HG02642 (cell line): ENCODE measurements around the gene SERPINF2.
"Not testable (repeated sequence)": the region's sequence is repeated elsewhere in the genome, so short reads cannot be mapped to it uniquely, and the experiment has no call there.

Experiments
- ATAC-seq: cut with Tn5 transposase; IDR thresholded peaks from one replicate; pipeline ENCODE4 v1.9.1; 2021; ENCODE audit warnings: mild to moderate bottlenecking; ENCODE audit not compliant: unreplicated experiment, poor library complexity

Gene SERPINF2

GRCh38 chr17:1732833-1733321, 9.8 kb upstream of the SERPINF2 start:
- no peak for ATAC-seq

DNA sequence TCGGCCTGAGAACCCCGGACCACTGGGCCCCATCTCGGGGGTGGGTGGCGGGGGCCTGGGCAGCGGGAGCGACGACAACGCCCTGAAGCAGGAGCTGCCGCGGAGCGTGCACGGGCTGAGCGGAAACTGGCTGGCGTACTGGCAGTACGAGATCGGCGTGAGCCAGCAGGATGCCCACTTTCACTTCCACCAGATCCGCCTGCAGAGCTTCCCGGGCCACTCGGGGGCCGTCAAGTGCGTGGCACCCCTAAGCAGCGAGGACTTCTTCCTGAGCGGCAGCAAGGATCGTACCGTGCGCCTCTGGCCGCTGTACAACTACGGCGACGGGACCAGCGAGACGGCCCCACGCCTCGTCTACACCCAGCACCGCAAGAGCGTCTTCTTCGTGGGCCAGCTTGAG, 8.9 kb upstream of the SERPINF2 start:
- ATAC-seq: no peak

DNA sequence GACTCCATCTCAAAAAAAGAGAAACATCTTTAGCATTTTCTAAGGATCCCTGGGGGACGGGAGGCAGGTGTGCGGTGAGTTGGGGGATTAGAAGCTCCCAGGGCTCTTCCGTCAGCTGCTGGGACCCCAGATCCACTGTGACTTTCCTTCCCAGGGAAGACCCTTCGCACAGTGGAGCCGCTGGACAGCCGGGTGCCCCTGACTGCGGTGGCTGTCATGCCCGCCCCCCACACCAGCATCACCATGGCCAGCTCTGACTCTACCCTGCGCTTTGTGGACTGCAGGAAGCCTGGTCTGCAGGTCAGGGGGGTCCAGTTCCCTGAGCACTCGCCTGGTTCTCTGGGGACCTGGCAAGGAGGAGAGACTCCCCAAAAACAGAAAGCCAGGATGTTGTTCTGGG, 7.3 kb upstream of the SERPINF2 start:
- no peak for ATAC-seq

GRCh38 chr17:1735834-1736347, 6.8 kb upstream of the SERPINF2 start:
- ATAC-seq: no peak

- no peak for ATAC-seq
Observed at GRCh38 chr17:1736348-1737281, 6.1 kb upstream of the SERPINF2 start.

GRCh38 chr17:1737531-1738291, 5.0 kb upstream of the SERPINF2 start:
- no peak for ATAC-seq

- not testable (repeated sequence) for ATAC-seq
Observed at GRCh38 chr17:1741899-1742298, 772 bp upstream of the SERPINF2 start.

- ATAC-seq: no peak
Observed at GRCh38 chr17:1743088-1743439, 393 bp downstream of the SERPINF2 start.

- ATAC-seq: no peak
Observed at GRCh38 chr17:1744551-1745512, 2.2 kb downstream of the SERPINF2 start.

DNA sequence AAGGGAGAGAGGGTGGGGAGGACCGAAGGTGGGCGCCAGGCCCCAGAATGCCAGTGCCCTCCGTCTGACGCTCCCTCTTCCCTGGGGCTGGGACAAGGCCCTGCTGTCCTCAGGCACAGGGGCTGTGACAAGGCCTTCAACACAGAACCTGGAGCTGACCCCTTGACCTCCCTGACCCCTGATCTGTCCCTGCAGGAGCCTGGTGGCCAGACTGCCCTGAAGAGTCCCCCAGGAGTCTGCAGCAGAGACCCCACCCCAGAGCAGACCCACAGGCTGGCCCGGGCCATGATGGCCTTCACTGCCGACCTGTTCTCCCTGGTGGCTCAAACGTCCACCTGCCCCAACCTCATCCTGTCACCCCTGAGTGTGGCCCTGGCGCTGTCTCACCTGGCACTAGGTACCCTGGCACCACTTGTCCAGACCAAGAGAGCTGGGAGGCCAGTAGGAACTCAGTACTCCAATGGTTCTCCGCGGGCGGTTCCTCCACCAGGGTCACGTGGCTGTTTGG, 2.9 kb downstream of the SERPINF2 start:
- ATAC-seq: no peak

GRCh38 chr17:1746975-1747543, 4.4 kb downstream of the SERPINF2 start:
- no peak for ATAC-seq

DNA sequence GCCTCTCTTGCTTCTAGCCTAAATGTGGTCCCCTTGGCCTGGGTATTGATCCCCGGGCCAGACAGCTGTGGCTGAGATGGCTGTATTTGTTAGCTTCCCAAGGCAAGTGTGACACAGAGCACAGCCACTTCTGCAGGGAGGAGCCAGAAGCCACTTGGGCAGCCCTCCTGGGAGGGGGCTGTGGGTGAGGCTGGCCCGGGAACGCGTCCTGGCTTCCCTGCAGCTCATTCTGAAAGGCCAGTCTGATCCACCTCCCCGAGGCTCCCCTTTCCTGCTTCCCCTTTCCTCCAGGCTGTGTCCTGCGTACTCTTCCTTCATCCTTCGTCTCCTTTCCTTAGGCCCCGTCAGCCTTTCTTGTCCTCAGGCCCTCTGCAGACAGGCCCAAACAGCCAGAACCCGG, 8.0 kb downstream of the SERPINF2 start:
- ATAC-seq: no peak

DNA sequence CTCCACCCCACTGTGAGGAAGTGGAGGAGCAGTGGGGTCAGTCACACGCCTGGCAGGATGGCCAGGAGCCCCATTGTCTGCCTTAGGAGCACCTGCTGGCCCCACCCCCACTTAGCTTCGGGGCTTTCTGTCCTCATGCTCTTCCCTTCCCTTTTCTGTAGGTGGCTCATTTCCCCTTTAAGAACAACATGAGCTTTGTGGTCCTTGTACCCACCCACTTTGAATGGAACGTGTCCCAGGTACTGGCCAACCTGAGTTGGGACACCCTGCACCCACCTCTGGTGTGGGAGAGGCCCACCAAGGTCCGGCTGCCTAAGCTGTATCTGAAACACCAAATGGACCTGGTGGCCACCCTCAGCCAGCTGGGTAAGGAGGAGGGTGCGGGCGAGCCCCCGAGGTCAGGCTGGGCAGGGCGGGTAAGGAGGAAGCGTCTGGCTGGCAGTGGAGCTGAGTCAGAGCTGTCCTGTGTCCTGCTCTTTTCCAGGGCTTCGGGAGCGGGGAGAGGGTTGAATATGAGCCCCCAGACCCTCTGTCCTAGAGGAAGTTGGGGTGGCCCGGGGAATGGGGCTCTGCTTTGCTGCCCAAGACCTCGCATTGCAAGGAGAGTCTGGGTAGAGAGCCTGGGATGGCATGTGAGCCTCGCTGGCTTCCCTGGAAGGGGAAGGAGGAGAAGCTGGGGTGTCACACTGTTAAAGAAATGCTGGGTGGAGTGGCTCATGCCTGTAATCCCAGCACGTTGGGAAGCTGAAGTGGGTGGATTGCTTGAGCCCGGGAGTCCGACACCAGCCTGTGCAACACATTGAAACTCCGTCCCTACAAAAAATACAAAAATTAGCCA, 10.0 kb downstream of the SERPINF2 start:
- no peak for ATAC-seq

DNA sequence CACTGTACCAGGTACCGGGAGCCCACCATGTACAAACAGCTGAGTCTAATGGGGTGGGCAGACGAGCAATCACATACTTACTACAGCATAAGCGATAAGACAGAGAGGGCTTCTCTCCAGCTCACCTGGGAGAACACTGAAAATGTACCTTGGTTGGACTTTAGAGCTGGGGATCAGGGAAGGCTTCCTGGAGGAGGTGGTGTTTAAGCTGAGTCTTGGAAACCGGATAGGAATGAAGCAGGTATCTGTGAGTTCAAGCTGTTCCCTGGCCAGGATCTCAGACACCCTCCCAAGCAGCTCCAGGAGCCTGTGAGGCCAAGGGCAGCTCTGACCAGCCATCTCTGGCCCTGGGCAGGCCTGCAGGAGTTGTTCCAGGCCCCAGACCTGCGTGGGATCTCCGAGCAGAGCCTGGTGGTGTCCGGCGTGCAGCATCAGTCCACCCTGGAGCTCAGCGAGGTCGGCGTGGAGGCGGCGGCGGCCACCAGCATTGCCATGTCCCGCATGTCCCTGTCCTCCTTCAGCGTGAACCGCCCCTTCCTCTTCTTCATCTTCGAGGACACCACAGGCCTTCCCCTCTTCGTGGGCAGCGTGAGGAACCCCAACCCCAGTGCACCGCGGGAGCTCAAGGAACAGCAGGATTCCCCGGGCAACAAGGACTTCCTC, 11.2 kb downstream of the SERPINF2 start:
- ATAC-seq: no peak

DNA sequence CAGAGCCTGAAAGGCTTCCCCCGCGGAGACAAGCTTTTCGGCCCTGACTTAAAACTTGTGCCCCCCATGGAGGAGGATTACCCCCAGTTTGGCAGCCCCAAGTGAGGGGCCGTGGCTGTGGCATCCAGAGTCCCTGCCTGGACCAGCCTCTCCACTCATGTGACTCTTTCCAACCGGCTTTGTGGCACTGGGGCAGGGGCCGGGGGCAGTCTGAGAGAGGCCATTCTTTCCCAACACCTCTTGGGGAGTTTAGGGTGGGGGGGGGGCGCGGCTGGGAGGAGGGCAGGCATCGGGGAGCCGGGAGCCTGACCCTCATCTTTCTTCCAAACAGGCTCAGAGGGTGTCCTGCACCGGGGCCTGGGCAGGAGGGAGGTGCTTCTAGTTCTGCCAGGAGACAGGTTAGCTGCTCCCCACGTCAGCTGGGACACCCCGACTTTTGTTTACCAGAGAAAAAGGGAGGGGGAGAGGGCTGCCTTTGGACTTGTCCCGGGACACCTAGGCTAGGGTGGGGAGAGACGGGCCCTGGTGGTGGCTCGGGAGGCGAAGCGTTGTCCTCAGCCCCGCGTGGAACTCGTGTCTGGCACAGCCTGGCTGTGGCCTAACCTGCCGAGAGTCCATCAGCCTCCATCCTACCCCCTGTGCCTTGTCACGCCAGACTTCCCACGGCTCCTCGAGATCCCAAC, 11.9 kb downstream of the SERPINF2 start:
- no peak for ATAC-seq

DNA sequence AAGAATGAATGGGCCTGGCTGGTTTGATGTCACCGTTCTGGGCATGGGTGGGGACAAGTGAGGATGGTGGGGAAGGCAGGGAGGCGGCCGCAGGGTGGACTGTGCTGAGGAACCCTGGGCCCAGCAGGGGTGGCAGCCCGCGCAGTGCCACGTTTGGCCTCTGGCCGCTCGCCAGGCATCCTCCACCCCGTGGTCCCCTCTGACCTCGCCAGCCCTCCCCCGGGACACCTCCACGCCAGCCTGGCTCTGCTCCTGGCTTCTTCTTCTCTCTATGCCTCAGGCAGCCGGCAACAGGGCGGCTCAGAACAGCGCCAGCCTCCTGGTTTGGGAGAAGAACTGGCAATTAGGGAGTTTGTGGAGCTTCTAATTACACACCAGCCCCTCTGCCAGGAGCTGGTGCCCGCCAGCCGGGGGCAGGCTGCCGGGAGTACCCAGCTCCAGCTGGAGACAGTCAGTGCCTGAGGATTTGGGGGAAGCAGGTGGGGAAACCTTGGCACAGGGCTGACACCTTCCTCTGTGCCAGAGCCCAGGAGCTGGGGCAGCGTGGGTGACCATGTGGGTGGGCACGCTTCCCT, 12.7 kb downstream of the SERPINF2 start:
- ATAC-seq: no peak

DNA sequence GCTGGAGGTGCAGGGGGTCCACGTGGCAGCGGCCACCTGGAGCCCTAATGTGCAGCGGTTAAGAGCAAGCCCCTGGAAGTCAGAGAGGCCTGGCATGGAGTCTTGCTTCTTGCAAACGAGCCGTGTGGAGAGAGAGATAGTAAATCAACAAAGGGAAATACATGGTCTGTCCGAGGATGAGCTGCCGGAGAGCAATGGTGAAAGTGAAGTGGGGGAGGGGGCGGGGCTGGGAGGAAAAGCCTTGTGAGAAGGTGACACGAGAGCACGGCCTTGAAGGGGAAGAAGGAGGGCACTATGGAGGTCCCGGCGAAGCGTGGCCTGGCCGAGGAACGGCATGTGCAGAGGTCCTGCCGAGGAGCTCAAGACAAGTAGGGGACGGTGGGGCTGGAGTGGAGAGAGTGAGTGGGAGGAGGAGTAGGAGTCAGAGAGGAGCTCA, 13.2 kb downstream of the SERPINF2 start:
- no peak for ATAC-seq
